ENCODE measurements around the gene DNAJB2.

Gene DNAJB2

DNA sequence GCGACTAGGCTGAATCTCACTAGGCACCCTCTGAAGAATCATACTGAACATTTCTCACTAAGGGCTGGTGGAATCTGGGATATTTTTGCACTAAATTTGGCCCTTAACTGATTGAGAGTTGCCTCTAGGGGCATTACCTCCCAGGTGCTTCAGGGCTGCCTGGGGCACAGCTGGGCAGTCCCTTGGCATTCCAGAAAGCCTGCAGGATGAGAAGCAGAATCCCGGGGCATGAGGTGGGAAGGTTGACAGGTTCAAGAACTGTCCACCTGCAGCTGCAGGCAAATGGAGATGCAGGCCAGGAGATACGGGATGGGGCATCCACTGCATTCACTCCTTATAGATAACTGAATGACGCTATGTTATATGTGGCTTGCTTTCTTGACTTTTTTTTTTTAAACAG is 46.0 kb downstream of the DNAJB2 start:
- ChIA-PET POLR2A (no interaction called here), CTCF (no interaction called here)
- TF ChIP-seq, protein P1, sequence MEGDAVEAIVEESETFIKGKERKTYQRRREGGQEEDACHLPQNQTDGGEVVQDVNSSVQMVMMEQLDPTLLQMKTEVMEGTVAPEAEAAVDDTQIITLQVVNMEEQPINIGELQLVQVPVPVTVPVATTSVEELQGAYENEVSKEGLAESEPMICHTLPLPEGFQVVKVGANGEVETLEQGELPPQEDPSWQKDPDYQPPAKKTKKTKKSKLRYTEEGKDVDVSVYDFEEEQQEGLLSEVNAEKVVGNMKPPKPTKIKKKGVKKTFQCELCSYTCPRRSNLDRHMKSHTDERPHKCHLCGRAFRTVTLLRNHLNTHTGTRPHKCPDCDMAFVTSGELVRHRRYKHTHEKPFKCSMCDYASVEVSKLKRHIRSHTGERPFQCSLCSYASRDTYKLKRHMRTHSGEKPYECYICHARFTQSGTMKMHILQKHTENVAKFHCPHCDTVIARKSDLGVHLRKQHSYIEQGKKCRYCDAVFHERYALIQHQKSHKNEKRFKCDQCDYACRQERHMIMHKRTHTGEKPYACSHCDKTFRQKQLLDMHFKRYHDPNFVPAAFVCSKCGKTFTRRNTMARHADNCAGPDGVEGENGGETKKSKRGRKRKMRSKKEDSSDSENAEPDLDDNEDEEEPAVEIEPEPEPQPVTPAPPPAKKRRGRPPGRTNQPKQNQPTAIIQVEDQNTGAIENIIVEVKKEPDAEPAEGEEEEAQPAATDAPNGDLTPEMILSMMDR (IDR thresholded peaks at IDR 0.05; ENCODE audit: control extremely low read depth, extremely low read depth, low read depth, missing control alignments): no peak
- no peak for DNase-seq (ENCODE audit: extremely low spot score)

DNA sequence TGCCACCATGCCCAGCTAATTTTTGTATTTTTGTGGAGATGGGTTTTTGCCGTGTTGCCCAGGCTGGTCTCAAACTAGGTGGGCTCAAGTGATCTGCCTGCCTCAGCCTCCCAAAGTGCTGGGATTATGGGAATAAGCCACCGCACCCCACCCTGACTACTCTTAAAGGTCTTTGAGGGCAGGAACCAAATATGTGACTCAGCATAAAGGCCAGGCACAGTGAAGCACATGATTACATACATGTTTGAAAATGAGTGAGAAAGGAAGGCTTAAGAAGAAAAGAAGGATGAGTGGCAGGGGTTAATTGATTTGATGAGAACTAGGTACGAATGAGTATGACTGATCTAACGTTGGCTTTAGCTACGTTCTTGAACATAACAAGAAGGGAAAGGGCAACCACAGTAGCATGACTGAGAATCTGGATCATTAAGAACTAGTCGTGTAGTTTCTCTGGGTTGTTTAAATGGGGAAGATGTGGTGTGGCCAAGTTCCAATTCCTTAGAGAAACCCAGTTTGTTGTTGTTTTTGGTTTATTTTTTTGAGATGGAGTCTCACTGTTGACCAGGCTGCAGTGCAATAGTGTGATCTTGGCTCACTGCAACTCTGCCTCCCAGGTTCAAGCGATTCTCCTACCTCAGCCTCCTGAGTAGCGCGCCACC is 46.6 kb downstream of the DNAJB2 start:
- TF ChIP-seq, protein P1 (IDR thresholded peaks at IDR 0.05; ENCODE audit: control extremely low read depth, extremely low read depth, low read depth, missing control alignments): no peak
- ChIA-PET CTCF (no interaction called here), POLR2A (no interaction called here)
- no peak for DNase-seq (ENCODE audit: extremely low spot score)

DNA sequence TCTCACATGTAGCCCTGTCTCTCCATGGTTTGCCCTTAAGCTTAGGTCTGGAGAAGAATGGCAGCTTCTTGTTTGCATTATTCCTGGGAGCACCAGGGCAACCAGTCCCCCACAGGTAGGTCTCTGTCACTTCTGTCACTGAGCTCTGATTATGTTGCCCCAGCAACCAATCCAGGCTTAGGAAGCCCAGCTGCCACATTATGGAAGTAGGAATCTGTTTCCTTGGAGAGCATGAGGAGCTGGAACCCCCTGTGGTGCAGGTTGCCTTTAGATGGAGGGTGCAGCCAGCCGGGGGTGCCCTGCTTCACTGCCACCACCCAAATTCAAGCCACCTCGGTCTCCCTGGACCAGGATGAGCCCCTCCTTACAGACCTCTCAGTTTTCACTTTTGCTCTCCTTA is 48.6 kb downstream of the DNAJB2 start:
- TF ChIP-seq, protein P1 (IDR thresholded peaks at IDR 0.05; ENCODE audit: control extremely low read depth, extremely low read depth, low read depth, missing control alignments): no peak
- ChIA-PET POLR2A (no interaction called here), CTCF (interaction anchor here (1.6 kb wide), 1 partner anchor 208 kb away, joined by 3 read pairs; no protein-coding TSS in a partner anchor)
- no peak for DNase-seq (ENCODE audit: extremely low spot score)

DNA sequence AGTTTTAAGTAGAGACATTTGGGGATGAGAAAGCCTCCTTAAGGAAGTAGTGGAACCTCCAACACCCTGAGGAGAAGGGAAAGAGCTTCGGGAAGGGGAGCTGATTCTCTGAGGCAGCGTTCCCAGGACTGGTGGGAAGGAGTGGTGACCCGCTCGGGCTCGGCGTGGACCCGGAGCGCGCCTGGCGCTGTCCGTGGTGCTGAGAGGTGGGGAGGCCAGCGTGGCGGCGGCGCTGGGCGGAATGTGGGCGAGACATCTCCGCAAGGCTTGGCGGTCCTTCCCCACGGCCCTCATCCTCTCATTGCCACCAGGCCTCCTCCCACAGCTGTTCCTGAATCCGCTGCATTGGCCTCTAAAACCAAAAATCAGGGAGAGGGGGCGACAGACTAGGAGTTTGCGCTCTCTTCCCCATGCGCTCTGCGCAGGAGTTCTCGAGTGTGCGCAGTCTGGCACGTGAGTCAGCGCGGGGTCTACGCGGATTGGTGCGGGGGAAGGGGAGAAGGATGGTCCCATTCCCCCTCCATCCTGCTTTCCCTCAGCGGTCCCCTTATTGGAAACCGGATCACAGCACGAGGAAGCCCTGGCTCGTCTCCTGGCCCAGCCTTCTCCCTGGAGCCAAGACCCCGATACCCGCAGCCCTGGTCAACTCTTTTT is 52.5 kb downstream of the DNAJB2 start:
- POLR2A ChIA-PET: no interaction called here
- no peak for DNase-seq (ENCODE audit: extremely low spot score)
- CTCF ChIA-PET: no interaction called here
- TF ChIP-seq, protein P1 (IDR thresholded peaks at IDR 0.05; ENCODE audit: control extremely low read depth, extremely low read depth, low read depth, missing control alignments): no peak

DNA sequence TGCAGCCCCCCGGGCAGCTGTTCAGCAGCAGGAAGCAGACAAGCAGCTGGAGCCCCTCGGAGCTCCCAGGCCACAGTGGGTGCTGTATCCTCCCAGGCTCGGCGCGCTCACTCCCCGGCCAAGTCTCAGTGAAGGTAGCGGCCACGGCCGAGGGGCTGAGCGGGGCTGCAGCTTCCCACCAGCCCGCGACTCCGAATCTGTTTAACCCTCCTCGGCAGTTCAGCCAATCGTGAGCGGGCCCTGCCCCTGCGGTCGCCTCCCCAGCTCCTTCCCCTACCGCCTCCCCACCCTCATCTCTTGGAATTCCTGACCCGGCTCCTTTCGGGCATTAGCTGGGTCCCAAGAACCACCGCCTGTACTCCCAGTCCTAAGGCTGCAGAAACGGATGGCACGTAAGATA is 53.4 kb downstream of the DNAJB2 start, which contains the start of gene RESP18:
TSS of gene RESP18 (minus strand) at position 203 of the 400 bp plus-strand sequence.
- POLR2A ChIA-PET: no interaction called here
- TF ChIP-seq, protein P1 (IDR thresholded peaks at IDR 0.05; ENCODE audit: control extremely low read depth, extremely low read depth, low read depth, missing control alignments): no peak
- CTCF ChIA-PET: interaction anchor here (0.9 kb wide), 1 partner anchor 133 kb away, joined by 3 read pairs; no protein-coding TSS in a partner anchor
- DNase-seq (ENCODE audit: extremely low spot score): no peak

DNA sequence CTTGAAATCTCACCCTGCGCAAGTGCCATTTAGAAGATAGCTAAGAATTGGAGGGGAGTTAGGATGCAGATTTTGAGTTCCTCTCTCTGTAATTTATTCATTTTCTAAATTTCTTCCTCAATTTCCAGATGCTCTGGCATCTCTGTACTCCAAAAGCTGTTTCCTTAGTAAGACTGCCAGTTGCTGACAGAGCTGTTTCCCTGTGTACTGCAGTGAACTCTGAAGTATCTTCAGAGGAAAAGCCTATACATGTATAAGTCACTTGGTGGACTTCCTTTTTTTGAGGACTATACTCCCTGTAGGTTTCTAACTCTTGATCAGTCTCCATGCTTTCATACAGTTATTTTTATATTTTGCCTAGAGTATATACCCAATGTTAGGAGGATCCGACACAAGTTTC is 54.9 kb downstream of the DNAJB2 start:
- TF ChIP-seq, protein P1 (IDR thresholded peaks at IDR 0.05; ENCODE audit: control extremely low read depth, extremely low read depth, low read depth, missing control alignments): no peak
- POLR2A ChIA-PET: no interaction called here
- CTCF ChIA-PET: interaction anchor here (1.2 kb wide), 2 partner anchors 35 to 39 kb away, joined by 4 to 5 read pairs; no protein-coding TSS in a partner anchor
- no peak for DNase-seq (ENCODE audit: extremely low spot score)
